ENCODE results near the gene SCRN1. TPM values are rescaled to one million over a fixed set of nuclear protein-coding genes. Genes with fewer than 3 reads are reported as not detected.

The SCRN1 gene
- total RNA-seq, 2 donors from 2014 or later = 110 to 112 TPM

- no peak overlapping the region for H3K4me3 ChIP-seq (ENCODE audit: low read length)
- no peak overlapping the region for H3K27ac ChIP-seq (ENCODE audit: low read depth, low read length)
- no peak overlapping the region for H3K9ac ChIP-seq (ENCODE audit: extremely low read depth, low read length, poor library complexity, severe bottlenecking)
- H3K9me3 ChIP-seq (ENCODE audit: control insufficient read depth, low read length) = peaks cover 24% of the 10 kb centered on the region
- Mint-ChIP-seq H3K36me3 (ENCODE audit: low read depth) (peaks cover 66% of the 10 kb centered on the region), H3K9me3 (no peaks in the 10 kb centered on the region), H3K4me1 (peaks cover 3% of the 10 kb centered on the region), H3K27ac (no peak overlapping the region), H3K4me3 (no peak overlapping the region), H3K27me3 (ENCODE audit: insufficient read depth) (no peaks in the 10 kb centered on the region)
- WGBS, 2 experiments (ENCODE audit: insufficient coverage in 1 of 2, insufficient read length in 1 of 2) = 97% methylated on average over 6 to 8 of the region's 8 CpGs
- no peak for DNase-seq
- H3K36me3 ChIP-seq (ENCODE audit: control insufficient read depth, insufficient read depth, low read length) = peaks cover 89% of the 10 kb centered on the region
- no peaks in the 10 kb centered on the region for H3K4me1 ChIP-seq (ENCODE audit: control insufficient read depth, insufficient read depth, low read length)
- TF ChIP-seq, protein P1, sequence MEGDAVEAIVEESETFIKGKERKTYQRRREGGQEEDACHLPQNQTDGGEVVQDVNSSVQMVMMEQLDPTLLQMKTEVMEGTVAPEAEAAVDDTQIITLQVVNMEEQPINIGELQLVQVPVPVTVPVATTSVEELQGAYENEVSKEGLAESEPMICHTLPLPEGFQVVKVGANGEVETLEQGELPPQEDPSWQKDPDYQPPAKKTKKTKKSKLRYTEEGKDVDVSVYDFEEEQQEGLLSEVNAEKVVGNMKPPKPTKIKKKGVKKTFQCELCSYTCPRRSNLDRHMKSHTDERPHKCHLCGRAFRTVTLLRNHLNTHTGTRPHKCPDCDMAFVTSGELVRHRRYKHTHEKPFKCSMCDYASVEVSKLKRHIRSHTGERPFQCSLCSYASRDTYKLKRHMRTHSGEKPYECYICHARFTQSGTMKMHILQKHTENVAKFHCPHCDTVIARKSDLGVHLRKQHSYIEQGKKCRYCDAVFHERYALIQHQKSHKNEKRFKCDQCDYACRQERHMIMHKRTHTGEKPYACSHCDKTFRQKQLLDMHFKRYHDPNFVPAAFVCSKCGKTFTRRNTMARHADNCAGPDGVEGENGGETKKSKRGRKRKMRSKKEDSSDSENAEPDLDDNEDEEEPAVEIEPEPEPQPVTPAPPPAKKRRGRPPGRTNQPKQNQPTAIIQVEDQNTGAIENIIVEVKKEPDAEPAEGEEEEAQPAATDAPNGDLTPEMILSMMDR (conservative IDR thresholded peaks at IDR 0.05) = no peak
- H3K27me3 ChIP-seq (ENCODE audit: control insufficient read depth, insufficient read depth, low read length, poor library complexity, severe bottlenecking) = no peaks in the 10 kb centered on the region
Observed at GRCh38 chr7:29951206-29951605, 38.4 kb downstream of the SCRN1 start.

DNA sequence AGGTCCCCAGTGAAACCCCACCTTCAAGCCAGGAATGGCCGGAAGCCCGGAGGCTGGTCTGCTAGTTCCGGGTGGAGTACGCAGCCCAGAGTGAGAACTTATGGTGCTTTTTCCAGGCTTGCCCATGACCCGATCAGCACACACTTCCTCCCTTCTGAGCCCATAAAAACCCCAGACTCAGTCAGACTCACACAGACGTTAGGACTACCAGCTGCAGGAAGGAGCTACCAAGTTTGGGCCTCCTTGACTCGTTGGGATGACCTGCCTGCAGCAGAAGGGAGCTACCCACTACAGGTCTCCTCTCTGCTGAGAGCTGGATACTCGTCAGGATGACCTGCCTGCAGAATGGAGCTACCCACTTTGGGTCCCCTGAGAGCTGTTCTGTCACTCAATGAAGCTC is 39.1 kb downstream of the SCRN1 start:
- no peaks in the 10 kb centered on the region for H3K9me3 Mint-ChIP-seq

DNA sequence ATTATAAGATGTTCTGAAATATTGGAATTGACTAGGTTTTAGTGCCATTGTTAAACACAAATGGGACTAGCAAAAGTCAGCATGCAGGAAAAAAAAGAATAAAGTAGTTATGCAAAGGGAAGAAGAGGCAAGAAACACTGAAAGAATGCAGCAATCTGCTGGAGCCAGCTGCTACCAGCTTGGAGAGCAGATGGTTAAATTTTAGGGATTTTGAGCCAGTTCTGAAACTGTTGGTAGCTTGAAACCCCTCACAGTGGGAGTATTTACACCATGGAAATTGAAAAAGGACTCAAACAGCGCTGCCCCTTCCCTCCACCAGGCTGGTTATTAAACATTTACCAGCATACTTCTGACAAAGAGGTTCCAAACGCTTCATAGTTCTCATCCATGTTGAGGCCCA is 41.0 kb downstream of the SCRN1 start:
- Histone ChIP-seq H3K4me1 (ENCODE audit: control insufficient read depth, insufficient read depth, low read length) (no peaks in the 10 kb centered on the region), H3K9me3 (ENCODE audit: control insufficient read depth, low read length) (peaks cover 24% of the 10 kb centered on the region), H3K27ac (ENCODE audit: low read depth, low read length) (no peak overlapping the region), H3K4me3 (ENCODE audit: low read length) (no peak overlapping the region), H3K27me3 (ENCODE audit: control insufficient read depth, insufficient read depth, low read length, poor library complexity, severe bottlenecking) (no peaks in the 10 kb centered on the region), H3K9ac (ENCODE audit: extremely low read depth, low read length, poor library complexity, severe bottlenecking) (no peak overlapping the region), H3K36me3 (ENCODE audit: control insufficient read depth, insufficient read depth, low read length) (peaks cover 92% of the 10 kb centered on the region)
- H3K9me3 Mint-ChIP-seq = no peaks in the 10 kb centered on the region
- no peaks in the 10 kb centered on the region for H3K27me3 Mint-ChIP-seq (ENCODE audit: insufficient read depth)
- H3K27ac Mint-ChIP-seq = no peak overlapping the region
- DNase-seq = no peak
- peaks cover 69% of the 10 kb centered on the region for H3K36me3 Mint-ChIP-seq (ENCODE audit: low read depth)
- H3K4me1 Mint-ChIP-seq = no peaks in the 10 kb centered on the region
- 93 to 94% methylated on average over 2 of the region's 2 CpGs for WGBS, 2 experiments (ENCODE audit: insufficient coverage in 1 of 2, insufficient read length in 1 of 2)
- no peak overlapping the region for H3K4me3 Mint-ChIP-seq
- TF ChIP-seq, protein P1 (conservative IDR thresholded peaks at IDR 0.05) = no peak

More for the DNA sequence above, 39.1 kb downstream of the SCRN1 start:
- DNase-seq = no peak
- Histone ChIP-seq H3K4me3 (ENCODE audit: low read length) (no peak overlapping the region), H3K27me3 (ENCODE audit: control insufficient read depth, insufficient read depth, low read length, poor library complexity, severe bottlenecking) (no peaks in the 10 kb centered on the region), H3K9me3 (ENCODE audit: control insufficient read depth, low read length) (peaks cover 24% of the 10 kb centered on the region), H3K9ac (ENCODE audit: extremely low read depth, low read length, poor library complexity, severe bottlenecking) (no peak overlapping the region), H3K4me1 (ENCODE audit: control insufficient read depth, insufficient read depth, low read length) (no peaks in the 10 kb centered on the region), H3K36me3 (ENCODE audit: control insufficient read depth, insufficient read depth, low read length) (peaks cover 92% of the 10 kb centered on the region), H3K27ac (ENCODE audit: low read depth, low read length) (no peak overlapping the region)
- H3K27ac Mint-ChIP-seq = no peak overlapping the region
- 95 to 98% methylated on average over 7 to 8 of the region's 8 CpGs for WGBS, 2 experiments (ENCODE audit: insufficient coverage in 1 of 2, insufficient read length in 1 of 2)
- no peaks in the 10 kb centered on the region for H3K27me3 Mint-ChIP-seq (ENCODE audit: insufficient read depth)
- no peak overlapping the region for H3K4me3 Mint-ChIP-seq
- peaks cover 68% of the 10 kb centered on the region for H3K36me3 Mint-ChIP-seq (ENCODE audit: low read depth)
- no peaks in the 10 kb centered on the region for H3K4me1 Mint-ChIP-seq
- TF ChIP-seq, protein P1 (conservative IDR thresholded peaks at IDR 0.05) = no peak

All from endodermal cell (in vitro differentiated cells).